ENCODE results near the gene OMA1.
"Not testable (repeated sequence)": the region's sequence is repeated elsewhere in the genome, so short reads cannot be mapped to it uniquely, and the experiment has no call there.

GRCh38 chr1:58582143-58582542, 35.6 kb upstream of the OMA1 start:
- TF ChIP-seq CTCF (conservative IDR thresholded peaks at IDR 0.05 in 1 of 2, IDR thresholded peaks at IDR 0.05 in 1 of 2; ENCODE audit: low read depth in 1 of 2, low read length in 2 of 2); EZH2 (IDR thresholded peaks at IDR 0.05; ENCODE audit: low read length, missing control alignments): not testable (repeated sequence)
